Hypothalamus (tissue), 51 donors: Measurements from ENCODE around the gene NDUFB8.
A peak's percentile ranks its signal among the peaks of the same experiment; 100 is the strongest.

ENCODE experiments used
- DNase-seq, 51 donors: peaks; one replicate each; lab custom pipeline; 2025; lab: John Stamatoyannopoulos, UW

The NDUFB8 gene

DNA sequence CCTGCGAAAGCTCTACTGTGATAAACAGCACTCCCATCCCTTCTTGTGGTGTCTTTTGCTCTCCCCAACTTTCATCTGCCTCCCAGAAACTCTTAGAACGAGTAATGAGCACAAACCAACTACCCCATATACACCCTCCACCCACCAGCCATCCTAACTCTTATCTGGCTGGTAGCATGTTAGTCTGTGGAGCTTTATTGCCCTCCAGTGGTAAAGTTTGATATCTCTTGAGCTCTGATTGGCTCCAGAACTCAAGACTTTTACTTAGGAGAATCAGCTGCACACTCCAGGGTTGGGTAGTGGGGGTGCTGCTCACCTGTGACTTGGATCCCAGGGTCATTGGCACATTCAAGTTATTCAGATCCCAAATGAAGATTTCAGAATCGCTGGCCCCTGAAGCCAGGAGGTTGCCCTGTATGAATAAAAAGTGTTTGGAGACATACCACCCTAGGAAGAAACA, 20.9 kb downstream of the NDUFB8 start:
- no peak for DNase-seq

DNA sequence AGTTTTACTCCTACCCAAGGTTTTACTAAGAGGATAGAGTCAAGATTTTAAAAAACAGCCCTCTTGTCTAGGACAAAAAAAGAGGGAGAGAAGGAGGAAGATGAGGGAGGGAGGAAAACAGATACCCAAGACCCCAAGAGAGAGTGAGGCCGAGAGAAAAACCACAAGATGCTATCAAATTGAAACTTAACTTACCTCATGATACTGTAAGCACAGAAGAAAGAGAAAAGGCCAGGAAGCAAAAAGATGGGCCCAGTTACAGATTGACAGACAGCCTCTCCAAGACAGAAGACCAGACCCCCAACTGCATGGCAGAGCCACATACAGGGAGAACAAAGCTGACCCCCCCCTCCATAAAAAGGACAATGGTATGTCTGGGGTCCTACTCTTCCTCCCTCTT, 21.4 kb downstream of the NDUFB8 start:
- DNase-seq = no peak

GRCh38 chr10:100507357-100507732, 22.3 kb downstream of the NDUFB8 start:
- no peak for DNase-seq

DNA sequence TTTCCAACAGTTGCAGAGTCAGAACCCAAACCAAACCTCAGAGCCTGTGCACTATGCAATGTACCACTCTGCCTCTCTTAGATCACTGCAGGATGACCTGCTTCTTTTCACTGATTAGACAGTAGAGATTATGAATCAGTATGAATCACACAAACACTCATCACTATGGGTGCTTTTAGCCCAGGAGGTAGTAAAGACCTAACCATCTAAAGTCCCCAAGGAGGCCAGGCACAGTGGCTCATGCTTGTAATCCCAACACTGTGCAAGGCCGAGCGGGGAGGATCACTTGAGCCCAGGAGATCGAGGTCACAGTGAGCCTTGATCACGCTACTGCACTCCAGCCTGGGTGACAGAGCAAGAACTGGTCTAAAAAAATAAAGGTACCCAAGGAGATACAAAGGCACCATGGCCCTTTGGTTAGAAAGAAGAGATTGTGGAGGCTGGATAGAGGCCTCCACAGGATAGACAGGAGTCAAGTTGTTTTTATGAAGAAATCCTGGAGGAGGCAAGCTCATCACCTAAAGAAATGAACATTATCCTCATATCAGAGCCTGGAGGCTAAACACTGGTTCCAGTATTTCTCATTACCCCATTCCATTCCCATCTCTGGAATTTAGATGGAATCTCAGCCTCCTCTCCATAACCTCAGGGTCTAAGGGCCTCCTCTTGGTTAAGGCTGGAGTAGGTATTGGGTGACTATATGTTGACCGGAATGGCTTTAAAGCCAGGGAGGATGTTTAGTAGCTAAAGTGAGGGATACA, 22.9 kb downstream of the NDUFB8 start:
- no peak for DNase-seq

- no peak for DNase-seq
These were observed 24.5 kb downstream of the NDUFB8 start for GRCh38 chr10:100505164-100505563.

GRCh38 chr10:100504096-100504495, 25.6 kb downstream of the NDUFB8 start:
- DNase-seq = no peak

DNA sequence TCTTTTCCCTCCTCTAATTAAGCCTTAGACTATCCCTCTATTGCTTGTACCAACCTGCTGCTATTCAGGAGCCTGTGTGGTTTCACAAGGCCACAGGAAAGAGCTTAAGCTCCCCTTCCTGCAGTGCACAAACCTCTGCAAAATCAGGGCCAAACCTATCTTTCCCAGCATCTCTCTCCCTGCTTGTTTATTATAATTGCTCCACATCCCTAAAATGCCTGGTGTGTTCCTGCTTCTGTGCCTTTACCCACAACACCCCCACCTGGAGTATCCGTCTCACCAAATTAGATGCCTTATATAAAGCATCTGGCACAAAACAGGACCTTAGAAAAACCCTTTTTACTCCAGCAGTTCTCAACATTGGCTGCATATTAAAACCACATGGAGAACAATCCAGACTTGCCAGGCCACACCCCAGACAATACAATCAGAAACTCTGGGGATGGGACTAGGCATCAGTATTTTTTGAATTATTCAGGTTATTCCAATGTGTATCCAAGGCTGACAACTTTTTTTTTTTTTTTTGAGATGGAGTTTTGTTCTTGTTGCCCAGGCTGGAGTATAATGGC, 26.7 kb downstream of the NDUFB8 start:
- DNase-seq = no peak

DNA sequence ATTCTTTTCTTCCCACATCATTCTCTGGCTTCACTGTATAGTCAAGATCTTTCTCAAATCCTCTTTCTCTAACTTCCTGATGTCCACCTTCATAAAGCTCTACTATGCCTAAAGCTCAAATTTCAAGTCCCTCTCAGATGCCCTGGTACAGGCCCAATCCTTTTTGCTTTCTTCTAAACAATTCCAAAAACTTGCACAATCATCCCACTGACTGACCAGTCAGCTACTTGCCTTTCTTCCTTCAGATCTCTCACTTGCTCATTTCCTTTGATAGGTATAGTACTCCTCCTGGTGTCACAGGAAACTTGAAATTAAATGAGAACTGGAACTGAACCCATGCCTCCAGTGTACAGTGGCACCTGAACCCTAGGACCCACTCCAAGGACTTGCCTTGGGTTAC, 28.2 kb downstream of the NDUFB8 start:
- DNase-seq = no peak

DNA sequence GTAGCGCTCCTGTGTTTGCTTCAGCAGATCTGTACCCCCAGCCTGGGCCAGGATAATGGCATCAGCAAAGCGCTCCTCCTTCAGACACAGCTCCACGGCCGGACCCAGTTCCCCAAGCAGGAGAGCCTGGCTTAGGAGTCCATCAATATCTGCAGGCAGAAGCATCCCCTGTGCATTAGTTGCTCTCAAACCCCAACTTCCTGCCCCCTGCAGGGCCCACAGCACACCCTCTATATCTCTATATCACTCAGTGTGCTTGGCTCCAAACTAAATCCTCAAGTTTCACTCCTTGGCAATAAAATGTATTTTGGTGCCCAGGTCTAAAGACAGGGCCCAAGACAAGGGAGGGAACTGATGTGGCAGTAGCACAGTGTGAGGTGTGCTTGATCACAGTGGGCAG, 31.6 kb downstream of the NDUFB8 start:
- no peak for DNase-seq

DNA sequence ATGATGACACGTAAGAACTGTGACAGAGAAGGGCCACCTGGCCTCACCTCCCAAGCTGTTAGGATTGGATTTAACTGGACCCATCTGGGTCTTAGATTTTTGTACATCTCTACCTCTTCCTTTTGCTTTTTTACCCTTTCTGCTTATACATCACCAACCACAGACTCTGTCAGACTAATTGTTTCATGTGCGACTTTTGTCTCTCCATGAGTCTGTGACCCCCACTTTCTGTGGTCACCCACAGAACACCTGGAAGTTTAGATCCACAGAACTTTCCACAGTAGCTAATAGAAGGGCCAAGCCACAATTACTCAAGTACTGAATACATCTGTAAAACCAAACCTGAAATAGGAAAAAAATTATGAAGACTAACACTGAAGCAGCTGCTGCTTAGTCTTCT, 33.1 kb downstream of the NDUFB8 start:
- DNase-seq = no peak

GRCh38 chr10:100490531-100490930, 39.1 kb downstream of the NDUFB8 start:
- DNase-seq = no peak

DNA sequence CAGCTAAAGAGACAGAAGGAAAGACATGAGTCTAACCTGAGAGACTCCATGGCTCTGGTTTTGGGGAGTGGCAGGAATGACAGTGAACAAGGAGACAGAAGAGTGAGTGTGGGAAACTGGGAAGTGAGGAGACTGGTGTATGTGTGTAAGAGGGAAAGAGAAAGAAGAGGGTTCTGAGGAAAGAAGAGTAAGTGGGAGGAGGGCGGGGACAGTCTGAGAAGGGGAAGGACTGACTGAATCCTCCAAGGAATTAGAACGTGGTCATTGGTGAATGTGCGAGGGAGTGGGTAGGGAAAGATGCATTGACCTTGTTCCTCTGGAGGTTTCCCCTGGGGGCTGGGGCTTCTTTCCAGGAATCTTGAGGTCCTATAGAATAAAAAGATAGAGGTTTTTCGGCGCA, 40.3 kb downstream of the NDUFB8 start:
- DNase-seq = no peak

DNA sequence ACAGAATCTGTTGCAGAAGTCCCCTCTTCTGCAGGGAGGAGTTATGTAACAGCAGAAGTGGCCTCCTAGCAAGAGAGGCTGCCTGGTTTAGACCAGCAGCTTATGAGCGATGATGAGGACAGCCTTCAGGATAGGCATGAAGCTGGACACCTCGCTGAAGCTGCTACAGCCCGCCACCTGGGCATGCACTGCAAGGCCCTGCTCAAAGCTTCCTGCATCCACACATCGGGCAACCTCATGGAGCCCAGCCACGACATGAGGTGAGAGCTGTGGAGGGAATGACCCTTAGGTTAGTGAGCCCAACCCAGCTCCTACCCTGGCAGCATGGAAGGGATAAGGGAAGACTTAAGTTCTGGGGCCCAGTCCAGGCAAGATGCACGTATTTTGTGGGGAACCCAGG, 42.1 kb downstream of the NDUFB8 start:
- no peak for DNase-seq

DNA sequence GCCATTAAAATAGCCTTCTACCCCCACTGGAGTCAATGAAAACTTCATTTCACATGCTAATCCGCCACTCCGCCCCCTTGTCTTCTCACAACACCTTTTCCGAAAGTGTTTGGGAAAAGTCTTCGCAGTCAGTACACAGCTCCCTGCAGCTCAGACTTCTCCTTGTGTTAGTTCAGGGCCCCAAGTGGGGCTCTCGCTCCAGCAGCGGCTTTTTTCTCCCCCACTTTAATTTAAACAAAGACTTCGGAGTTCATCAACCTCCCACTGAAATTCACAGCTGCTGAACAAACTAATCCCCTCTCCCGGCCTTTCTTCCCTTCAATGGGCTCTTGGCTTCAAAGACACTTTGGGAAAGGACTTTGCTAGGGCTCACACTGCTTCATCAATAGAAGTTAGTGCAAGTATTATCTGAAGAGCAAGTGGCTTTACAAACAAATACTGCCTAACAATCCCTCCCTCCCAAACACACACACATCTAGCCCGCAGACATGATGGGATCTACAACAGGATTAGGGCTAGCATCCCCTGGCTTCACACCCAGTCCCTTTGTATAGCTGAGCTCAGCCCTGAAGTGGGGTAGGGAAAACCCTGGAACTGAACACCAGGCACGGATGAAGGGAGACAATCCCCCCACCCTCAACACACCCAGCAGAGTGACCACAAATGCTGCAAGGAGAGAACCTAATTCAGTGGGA, 43.7 kb downstream of the NDUFB8 start:
- no peak for DNase-seq

DNA sequence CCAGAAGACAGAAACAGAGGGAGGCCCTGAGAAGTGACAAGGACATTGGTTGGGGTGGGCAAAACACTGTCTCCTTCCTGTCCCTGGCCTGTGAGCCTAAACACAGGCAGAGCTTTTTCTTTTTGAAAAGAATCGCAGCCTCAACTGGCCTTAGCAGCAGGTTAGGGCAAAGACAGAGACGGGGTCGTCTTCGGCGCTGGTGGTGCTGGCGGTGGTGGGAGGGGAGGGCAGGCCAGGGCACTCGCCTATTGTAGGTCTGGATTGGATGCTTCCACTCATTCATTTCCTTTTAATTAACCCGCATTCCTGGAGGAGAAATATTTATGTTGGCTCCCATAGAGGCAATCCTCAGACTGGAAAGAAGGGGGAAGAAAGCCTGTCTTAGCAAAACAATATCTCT, 44.3 kb downstream of the NDUFB8 start:
- DNase-seq = no peak

DNA sequence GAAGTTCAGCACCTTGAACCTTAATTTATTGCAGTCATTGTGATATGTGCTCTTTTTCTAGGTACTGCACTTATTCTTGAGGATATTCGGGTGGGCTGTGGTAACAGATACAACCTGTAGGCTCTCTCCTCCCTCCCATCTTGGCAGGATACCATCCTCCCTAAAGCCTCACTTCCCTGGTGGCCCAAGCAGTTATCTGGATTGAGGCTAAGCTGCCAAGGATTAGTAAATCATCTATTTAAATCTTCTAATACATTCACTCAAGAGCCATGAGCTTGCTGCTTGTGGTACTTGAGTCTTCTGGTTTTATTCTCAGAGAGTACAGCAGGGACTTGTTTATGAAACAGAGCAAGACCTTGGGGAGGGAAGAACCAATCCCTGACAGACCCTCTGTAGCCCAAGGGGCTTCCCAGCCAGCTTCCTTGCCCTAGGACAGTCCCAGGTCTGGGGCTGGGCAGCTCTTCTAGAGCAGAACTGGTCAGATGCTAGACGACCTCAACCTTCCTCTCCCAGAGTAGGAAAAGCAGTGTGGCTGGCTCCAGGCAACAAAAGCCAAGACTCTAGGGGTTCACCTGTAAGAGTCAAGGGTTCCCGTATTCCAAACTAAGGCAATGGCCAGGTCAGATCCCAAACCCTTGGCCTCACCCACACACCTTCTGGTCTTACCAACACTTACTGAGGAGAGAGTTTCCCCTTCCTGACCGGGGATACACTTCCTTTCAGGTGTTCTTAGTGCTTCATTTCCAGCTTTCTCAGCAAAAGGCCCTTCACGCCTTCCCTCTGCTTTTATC, 45.6 kb downstream of the NDUFB8 start:
- DNase-seq = no peak

- DNase-seq = no peak
These were observed 46.9 kb downstream of the NDUFB8 start for GRCh38 chr10:100482834-100483185.

DNA sequence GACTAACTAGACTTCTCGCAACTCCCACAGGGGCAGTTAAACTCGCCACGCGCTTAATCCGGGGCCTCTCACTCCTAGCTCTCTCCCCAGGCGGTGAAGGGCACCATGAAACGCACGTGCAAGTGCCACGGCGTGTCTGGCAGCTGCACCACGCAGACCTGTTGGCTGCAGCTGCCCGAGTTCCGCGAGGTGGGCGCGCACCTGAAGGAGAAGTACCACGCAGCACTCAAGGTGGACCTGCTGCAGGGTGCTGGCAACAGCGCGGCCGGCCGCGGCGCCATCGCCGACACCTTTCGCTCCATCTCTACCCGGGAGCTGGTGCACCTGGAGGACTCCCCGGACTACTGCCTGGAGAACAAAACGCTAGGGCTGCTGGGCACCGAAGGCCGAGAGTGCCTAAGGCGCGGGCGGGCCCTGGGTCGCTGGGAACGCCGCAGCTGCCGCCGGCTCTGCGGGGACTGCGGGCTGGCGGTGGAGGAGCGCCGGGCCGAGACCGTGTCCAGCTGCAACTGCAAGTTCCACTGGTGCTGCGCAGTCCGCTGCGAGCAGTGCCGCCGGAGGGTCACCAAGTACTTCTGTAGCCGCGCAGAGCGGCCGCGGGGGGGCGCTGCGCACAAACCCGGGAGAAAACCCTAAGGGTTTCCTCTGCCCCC, 47.4 kb downstream of the NDUFB8 start:
- peak in 49 of 51 donors; percentile 4 to 80 (median 45) for DNase-seq

GRCh38 chr10:100481462-100482081, 48.1 kb downstream of the NDUFB8 start:
- peak; percentile 8 to 88 (median 63) for DNase-seq

DNA sequence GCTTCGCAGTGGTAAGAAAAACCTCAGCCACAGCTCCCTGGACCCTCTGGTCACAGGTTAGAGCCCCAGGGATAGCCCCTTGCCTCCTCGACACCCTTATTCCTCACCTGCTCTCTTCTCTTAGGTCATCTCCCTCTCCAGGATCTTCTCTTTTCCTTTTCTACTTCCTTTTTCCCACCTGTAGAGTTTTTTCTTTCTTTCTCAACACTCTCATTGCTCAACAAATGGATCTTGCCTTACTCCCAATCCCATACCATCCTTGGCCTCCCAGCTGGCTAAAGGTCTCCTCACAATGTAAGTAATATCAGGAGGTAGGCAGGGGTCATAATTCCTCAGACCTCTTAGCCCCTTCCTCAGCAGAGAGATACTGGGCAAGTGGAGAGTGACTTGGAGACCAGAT, 49.7 kb downstream of the NDUFB8 start:
- DNase-seq = no peak
